GM12865 (cell line): Measurements from ENCODE around the gene GALR2.

Experiments
- DNase-seq: peaks from one replicate; pipeline ENCODE4 v3.0.0; 2010; ENCODE audit warnings: low read depth
- H3K4me3 ChIP-seq: 2 replicates; pipeline ENCODE4 v1.5.1; 2011; ENCODE audit warnings: mild to moderate bottlenecking, low read depth, low read length, control low read depth
- TF ChIP-seq, protein P1 (sequence below): IDR thresholded peaks from 2 replicates; pipeline ENCODE4 v1.5.1; 2011; ENCODE audit warnings: low read length, control low read depth, low read depth, inconsistent platforms; ENCODE audit not compliant: insufficient read depth; ENCODE audit errors: missing control alignments

The GALR2 gene, protein sequence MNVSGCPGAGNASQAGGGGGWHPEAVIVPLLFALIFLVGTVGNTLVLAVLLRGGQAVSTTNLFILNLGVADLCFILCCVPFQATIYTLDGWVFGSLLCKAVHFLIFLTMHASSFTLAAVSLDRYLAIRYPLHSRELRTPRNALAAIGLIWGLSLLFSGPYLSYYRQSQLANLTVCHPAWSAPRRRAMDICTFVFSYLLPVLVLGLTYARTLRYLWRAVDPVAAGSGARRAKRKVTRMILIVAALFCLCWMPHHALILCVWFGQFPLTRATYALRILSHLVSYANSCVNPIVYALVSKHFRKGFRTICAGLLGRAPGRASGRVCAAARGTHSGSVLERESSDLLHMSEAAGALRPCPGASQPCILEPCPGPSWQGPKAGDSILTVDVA

DNA sequence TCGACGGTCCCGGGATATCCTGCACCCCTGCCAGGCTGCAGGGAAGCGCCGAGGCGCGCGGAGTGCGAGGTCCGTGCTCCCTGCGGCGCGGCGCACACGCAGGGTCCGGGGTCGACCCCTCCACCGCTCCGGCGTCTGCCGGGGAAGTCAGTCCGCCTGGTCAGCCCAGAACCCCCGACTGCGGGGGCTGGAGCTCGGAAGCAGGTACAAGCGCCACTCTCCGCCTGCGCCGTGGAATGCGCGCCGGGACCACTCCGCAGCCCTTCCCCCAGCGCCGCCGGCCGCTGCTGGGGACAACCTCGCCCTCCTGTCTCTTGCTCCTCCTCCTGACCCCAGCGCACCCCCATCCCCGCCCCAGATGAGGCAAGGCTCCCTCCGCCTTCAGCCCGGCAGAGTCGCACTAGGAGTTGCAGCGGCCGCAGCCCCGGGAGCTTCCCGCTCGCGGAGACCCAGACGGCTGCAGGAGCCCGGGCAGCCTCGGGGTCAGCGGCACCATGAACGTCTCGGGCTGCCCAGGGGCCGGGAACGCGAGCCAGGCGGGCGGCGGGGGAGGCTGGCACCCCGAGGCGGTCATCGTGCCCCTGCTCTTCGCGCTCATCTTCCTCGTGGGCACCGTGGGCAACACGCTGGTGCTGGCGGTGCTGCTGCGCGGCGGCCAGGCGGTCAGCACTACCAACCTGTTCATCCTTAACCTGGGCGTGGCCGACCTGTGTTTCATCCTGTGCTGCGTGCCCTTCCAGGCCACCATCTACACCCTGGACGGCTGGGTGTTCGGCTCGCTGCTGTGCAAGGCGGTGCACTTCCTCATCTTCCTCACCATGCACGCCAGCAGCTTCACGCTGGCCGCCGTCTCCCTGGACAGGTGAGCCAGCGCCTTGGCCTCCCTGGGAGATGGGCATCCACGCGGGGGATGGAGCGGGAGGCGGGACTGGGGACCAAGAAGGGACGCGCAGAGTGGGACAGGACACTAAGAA is at the start of gene GALR2:
Gene GALR2 (plus strand): TSS at position 392 of the 974 bp plus-strand sequence. CDS start 103 bp downstream, at position 495.
- DNase-seq = no peak
- H3K4me3 ChIP-seq = no peak within 1 kb of the TSS
- TF ChIP-seq, protein P1, sequence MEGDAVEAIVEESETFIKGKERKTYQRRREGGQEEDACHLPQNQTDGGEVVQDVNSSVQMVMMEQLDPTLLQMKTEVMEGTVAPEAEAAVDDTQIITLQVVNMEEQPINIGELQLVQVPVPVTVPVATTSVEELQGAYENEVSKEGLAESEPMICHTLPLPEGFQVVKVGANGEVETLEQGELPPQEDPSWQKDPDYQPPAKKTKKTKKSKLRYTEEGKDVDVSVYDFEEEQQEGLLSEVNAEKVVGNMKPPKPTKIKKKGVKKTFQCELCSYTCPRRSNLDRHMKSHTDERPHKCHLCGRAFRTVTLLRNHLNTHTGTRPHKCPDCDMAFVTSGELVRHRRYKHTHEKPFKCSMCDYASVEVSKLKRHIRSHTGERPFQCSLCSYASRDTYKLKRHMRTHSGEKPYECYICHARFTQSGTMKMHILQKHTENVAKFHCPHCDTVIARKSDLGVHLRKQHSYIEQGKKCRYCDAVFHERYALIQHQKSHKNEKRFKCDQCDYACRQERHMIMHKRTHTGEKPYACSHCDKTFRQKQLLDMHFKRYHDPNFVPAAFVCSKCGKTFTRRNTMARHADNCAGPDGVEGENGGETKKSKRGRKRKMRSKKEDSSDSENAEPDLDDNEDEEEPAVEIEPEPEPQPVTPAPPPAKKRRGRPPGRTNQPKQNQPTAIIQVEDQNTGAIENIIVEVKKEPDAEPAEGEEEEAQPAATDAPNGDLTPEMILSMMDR = no peak

DNA sequence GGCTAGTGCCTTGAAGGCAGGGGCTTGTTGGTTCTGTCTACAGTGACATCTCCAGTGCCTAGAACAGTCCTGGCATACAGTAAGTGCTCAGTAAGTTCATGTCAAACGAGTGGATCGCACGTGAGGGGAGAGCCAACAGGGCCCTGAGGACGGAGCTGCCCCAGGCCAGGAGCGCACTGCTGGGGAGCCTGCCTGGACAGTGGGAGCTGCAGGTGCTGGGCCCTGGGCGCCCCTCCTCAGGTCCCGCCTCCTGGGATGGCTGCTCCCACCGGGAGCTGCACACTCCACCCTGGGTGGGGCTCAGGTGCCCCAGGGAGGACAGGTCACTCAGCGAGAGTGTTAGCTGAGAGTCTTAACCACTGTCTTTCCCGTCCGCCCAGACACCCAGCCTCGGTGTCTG is 49.3 kb upstream of the GALR2 start:
- no peak for DNase-seq
- TF ChIP-seq, protein P1 = no peak
- no peak overlapping the region for H3K4me3 ChIP-seq

DNA sequence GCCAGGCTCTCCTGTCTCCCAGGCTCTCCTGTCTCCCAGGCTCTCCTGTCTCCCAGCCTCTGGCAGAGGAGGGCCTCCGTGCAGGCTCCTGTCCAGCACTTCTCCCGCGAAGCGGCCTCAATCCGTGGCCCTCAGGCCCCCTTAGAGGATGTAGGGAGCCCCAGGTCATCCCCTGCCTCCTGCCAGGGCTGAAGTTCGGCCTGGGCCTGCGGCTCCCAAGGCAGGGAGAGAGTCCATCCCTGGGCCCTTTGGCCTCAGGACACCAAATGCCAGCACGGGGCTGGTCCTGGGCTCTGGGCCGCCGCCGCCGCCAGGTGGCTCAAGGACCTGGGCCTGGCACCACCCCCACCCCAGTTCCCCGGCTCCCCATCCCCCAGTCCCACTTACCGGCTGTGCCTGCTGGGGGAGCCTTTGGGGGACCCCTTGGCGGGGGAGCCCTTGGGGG is 47.8 kb upstream of the GALR2 start:
- H3K4me3 ChIP-seq = no peak overlapping the region
- DNase-seq = no peak
- TF ChIP-seq, protein P1 = no peak

DNA sequence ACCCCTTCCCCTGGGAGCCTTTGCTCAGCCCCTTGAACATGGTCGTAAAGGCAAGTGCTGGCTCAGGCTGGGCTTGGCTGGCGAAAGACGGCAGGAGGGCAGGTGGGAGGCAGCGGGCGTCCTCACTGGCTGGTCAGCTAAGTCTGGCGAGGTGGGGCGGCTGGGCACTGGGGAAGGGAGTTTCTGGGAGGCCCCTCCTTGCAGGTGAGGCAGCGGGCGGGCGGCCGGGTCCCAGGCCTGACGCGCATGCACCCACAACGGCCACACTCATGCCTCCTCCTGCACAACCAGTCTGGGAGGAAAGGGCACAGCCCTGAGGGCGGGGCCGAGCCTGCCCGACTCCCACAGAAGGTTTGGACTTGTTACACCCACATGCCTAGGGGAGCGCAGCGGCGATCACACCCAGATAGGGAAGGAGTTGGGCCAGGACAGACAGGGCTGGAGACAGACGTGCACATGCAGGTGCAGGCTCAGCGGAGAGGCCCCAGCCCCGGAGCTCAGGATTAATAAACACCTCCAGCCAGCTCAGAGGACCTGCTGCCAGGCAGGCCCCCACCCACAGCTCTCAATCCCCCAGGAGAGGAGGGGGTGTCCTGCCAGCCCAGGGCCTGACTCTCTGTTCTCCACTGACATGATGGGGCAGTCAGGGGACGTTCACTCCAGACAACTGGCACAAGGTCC is 47.3 kb upstream of the GALR2 start, which contains the start of gene EVPL:
Gene EVPL (minus strand): TSS at position 148 of the 681 bp plus-strand sequence. CDS start 108 bp downstream, at position 40.
- DNase-seq = no peak
- TF ChIP-seq, protein P1 = no peak
- no peak within 1 kb of the TSS for H3K4me3 ChIP-seq

DNA sequence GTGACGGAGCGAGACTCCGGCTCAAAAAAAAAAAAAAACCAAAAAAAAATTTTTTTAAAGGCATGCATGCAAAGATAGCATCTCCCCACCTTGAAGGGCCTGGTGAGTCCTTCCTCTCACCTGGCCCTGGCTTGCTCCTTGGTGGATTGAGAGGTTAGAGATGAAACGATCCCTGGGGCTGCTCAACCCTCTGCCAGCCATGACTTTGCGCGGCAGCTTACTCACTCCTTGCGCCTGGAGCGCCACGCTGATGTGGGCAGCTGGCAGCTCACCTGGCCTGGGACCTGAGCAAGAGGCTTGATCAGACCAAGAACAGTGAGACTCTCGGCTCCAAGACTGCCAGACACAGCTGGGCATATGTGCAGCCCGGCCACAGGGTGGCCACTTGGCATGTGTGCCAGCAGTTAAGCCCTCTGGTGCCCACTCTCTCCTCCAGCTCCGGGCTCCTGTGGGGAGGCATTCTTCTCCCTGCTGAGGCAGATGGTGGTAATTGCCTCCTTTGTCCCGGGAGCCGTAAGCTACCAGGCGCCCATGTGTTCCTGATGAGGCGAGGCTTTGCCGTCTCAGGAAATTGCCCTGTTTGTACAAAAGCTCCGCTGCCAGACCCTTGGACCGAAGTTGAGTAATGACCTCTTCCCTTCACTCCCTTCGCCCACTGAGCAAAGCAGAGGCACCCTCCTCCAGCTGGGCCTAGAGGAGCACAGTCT is 42.4 kb upstream of the GALR2 start:
- no peak for DNase-seq
- H3K4me3 ChIP-seq = no peak overlapping the region
- TF ChIP-seq, protein P1 = no peak

DNA sequence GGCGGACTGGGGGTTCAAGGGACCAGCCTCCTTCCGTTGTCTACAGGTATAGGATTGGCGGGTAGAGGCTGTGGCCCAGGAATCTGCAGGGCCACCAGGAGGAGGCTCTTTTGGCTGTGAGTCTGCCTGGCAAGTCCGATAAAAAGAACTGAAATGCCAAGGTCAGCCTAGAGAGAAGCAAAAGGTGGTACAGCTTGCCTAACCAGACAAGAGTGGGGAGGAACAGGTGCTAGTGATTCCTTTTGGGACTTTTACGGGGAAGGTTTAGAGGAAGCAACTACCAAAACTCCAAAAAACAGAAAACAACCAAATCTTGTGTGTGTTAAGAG is 41.8 kb upstream of the GALR2 start:
- TF ChIP-seq, protein P1 = no peak
- no peak for DNase-seq
- no peak overlapping the region for H3K4me3 ChIP-seq
